WTC11 (cell line): ENCODE measurements around the gene ZC3H8. TPM values are rescaled to one million over a fixed set of nuclear protein-coding genes. Genes with fewer than 3 reads are reported as not detected.

Source experiments
- ATAC-seq: fragments of 200-7000 bp; cut with Tn5 transposase; 2 replicates; pipeline ENCODE4 v1.10.0; 2021; ENCODE audit warnings: mild to moderate bottlenecking, moderate library complexity
- CTCF ChIA-PET: fragments of 300-600 bp; sonication (Branson Sonifier 250); formaldehyde crosslinking; loops from one replicate; lab custom pipeline; 2021; ENCODE audit warnings: antibody characterized with exemption; lab: Charles Lee
- POLR2A ChIA-PET: fragments of 350-600 bp; sonication (Branson Sonifier 250); formaldehyde crosslinking; loops from one replicate; lab custom pipeline; 2021; ENCODE audit warnings: antibody characterized with exemption; lab: Charles Lee
- DNase-seq: peaks from one replicate; pipeline ENCODE4 v3.0.0; 2021; ENCODE audit warnings: low spot score
- H3K27ac Mint-ChIP-seq: 2 replicates; pipeline ENCODE4 v1.8.0; 2021; ENCODE audit warnings: mixed read lengths
- H3K27me3 Mint-ChIP-seq: 2 replicates; pipeline ENCODE4 v1.8.0; 2021; ENCODE audit warnings: low read depth, mild to moderate bottlenecking, moderate library complexity, mixed read lengths
- H3K36me3 Mint-ChIP-seq: 2 replicates; pipeline ENCODE4 v1.8.0; 2021; ENCODE audit warnings: mixed read lengths
- H3K4me1 Mint-ChIP-seq: 2 replicates; pipeline ENCODE4 v1.8.0; 2022; ENCODE audit warnings: mixed read lengths
- H3K4me3 Mint-ChIP-seq: 2 replicates; pipeline ENCODE4 v1.8.0; 2021; ENCODE audit warnings: mild to moderate bottlenecking, moderate library complexity, mixed read lengths
- H3K9me3 Mint-ChIP-seq: 2 replicates; pipeline ENCODE4 v1.8.0; 2021; ENCODE audit warnings: mixed read lengths
- ESRRA ChIP-seq: sonication (generic); formaldehyde crosslinking; IDR thresholded peaks from 2 replicates; pipeline ENCODE4 v1.8.1; 2022; ENCODE audit warnings: mild to moderate bottlenecking, missing genetic modification reagents, borderline replicate concordance
- FOXP1 ChIP-seq: sonication (generic); formaldehyde crosslinking; IDR thresholded peaks from 2 replicates; pipeline ENCODE4 v1.8.0; 2022; ENCODE audit warnings: missing genetic modification reagents, mild to moderate bottlenecking, moderate library complexity, borderline replicate concordance
- NFYB ChIP-seq: sonication (generic); formaldehyde crosslinking; conservative IDR thresholded peaks from 2 replicates; pipeline ENCODE4 v1.8.0; 2022; ENCODE audit warnings: low read depth, missing genetic modification reagents
- SP1 ChIP-seq: sonication (generic); formaldehyde crosslinking; conservative IDR thresholded peaks from 2 replicates; pipeline ENCODE4 v1.8.1; 2022; ENCODE audit warnings: missing genetic modification reagents
- total RNA-seq: library from RNA; stranded (reverse); gene quantifications from 3 replicates; pipeline ENCODE4 v1.2.3, GENCODE V29; 2021
- TF ChIP-seq, protein P1 (sequence below): sonication (generic); formaldehyde crosslinking; IDR thresholded peaks from 2 replicates; pipeline ENCODE4 v1.8.0; 2023; ENCODE audit warnings: missing genetic modification reagents, mild to moderate bottlenecking, borderline replicate concordance
- TF ChIP-seq, protein P2 (sequence below): sonication (generic); formaldehyde crosslinking; IDR thresholded peaks from 2 replicates; pipeline ENCODE4 v1.8.1; 2023; ENCODE audit warnings: mild to moderate bottlenecking, missing genetic modification reagents, moderate library complexity
- TF ChIP-seq, protein P3 (sequence below): sonication (generic); formaldehyde crosslinking; IDR thresholded peaks from 2 replicates; pipeline ENCODE4 v1.8.1; 2023; ENCODE audit warnings: mild to moderate bottlenecking, missing genetic modification reagents
- TF ChIP-seq, protein P4 (sequence below): sonication (generic); formaldehyde crosslinking; IDR thresholded peaks from 2 replicates; pipeline ENCODE4 v1.8.0; 2022; ENCODE audit warnings: mild to moderate bottlenecking, missing genetic modification reagents
- TF ChIP-seq, protein P5 (sequence below): sonication (generic); formaldehyde crosslinking; IDR thresholded peaks from 2 replicates; pipeline ENCODE4 v1.8.1; 2023; ENCODE audit warnings: mild to moderate bottlenecking, missing genetic modification reagents, borderline replicate concordance
- TF ChIP-seq, protein P6 (sequence below): sonication (generic); formaldehyde crosslinking; IDR thresholded peaks from 2 replicates; pipeline ENCODE4 v1.8.1; 2023; ENCODE audit warnings: mild to moderate bottlenecking, missing genetic modification reagents
- TF ChIP-seq, protein P7 (sequence below): sonication (generic); formaldehyde crosslinking; IDR thresholded peaks from 2 replicates; pipeline ENCODE4 v1.8.0; 2022; ENCODE audit warnings: mild to moderate bottlenecking, missing genetic modification reagents

Gene ZC3H8
- total RNA-seq, 1 experiment from 2014 or later: 5.7 TPM

DNA sequence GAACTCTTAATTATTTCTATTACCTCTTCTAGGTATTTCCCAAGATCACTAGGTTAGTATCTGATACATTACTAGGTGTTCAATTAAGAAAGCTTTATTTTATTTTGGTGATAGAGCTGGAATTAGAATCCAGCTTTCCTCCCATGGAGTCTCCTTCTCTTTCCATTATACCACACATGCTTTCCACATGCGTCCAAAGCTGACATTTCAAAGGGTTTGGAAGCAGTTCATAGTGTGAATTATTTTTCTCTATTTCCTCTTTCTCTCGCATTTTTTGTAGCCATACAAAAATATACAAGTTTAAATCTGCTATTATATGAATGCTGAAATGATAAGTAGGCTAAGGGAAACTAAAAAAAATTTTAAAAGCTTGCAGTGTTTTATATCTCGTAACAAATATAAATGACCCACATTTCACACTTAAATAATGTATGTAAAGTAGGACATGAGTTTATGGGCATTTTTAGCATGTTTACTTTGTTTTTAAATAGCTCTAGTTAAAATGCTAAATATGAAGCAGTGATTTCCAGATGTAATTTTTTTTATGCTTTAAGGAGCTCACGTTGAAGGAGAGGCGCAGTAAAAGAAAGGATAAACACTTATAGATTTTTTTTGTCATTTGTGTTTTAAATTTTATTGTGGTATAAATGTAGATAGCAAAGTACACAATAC lies 40.7 kb upstream of the ZC3H8 start (continued):
- TF ChIP-seq, protein P1, sequence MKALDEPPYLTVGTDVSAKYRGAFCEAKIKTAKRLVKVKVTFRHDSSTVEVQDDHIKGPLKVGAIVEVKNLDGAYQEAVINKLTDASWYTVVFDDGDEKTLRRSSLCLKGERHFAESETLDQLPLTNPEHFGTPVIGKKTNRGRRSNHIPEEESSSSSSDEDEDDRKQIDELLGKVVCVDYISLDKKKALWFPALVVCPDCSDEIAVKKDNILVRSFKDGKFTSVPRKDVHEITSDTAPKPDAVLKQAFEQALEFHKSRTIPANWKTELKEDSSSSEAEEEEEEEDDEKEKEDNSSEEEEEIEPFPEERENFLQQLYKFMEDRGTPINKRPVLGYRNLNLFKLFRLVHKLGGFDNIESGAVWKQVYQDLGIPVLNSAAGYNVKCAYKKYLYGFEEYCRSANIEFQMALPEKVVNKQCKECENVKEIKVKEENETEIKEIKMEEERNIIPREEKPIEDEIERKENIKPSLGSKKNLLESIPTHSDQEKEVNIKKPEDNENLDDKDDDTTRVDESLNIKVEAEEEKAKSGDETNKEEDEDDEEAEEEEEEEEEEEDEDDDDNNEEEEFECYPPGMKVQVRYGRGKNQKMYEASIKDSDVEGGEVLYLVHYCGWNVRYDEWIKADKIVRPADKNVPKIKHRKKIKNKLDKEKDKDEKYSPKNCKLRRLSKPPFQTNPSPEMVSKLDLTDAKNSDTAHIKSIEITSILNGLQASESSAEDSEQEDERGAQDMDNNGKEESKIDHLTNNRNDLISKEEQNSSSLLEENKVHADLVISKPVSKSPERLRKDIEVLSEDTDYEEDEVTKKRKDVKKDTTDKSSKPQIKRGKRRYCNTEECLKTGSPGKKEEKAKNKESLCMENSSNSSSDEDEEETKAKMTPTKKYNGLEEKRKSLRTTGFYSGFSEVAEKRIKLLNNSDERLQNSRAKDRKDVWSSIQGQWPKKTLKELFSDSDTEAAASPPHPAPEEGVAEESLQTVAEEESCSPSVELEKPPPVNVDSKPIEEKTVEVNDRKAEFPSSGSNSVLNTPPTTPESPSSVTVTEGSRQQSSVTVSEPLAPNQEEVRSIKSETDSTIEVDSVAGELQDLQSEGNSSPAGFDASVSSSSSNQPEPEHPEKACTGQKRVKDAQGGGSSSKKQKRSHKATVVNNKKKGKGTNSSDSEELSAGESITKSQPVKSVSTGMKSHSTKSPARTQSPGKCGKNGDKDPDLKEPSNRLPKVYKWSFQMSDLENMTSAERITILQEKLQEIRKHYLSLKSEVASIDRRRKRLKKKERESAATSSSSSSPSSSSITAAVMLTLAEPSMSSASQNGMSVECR: no peak
- TF ChIP-seq, protein P2, sequence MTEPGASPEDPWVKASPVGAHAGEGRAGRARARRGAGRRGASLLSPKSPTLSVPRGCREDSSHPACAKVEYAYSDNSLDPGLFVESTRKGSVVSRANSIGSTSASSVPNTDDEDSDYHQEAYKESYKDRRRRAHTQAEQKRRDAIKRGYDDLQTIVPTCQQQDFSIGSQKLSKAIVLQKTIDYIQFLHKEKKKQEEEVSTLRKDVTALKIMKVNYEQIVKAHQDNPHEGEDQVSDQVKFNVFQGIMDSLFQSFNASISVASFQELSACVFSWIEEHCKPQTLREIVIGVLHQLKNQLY (CRISPR knock-in tag): no peak

DNA sequence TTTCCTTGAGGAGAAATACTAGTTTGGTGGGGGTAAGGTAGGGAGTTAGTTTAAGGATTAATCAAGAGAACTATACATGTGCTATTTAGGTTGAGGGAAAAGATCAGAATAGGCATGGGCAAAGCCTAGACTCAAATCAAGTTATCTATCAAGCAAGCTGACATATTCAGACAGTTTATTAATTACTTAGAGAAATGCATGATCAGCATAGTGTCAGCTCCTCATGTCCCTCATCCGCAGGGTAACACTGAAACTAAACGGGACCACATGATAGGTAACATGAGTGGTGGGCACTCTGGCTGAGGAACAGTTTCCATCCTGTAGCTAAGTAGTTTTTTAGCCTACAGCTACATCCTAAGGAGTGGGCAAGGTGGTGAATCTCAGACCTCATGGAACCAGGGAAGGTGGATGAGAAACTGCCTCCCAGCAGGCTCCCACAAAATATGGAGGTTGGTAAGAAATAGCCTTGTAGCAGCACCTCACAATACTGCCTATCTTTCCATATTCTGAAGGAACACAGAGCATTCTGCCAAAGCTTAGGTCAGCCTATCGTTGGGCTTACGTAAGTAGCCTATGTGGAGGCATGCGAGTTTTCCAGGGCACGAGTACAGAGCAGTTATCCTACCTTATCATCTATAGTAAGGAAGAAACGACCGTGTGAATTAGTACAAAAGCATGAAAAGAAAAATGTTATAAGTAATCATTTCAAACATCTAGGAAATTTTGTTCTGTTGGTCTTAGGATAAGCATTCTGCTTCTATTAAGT lies 39.0 kb upstream of the ZC3H8 start:
- Mint-ChIP-seq H3K36me3 (no peaks in the 10 kb centered on the region), H3K4me1 (no peaks in the 10 kb centered on the region), H3K4me3 (no peak overlapping the region), H3K27ac (no peak overlapping the region), H3K27me3 (no peaks in the 10 kb centered on the region), H3K9me3 (no peaks in the 10 kb centered on the region)
- ChIA-PET POLR2A (no interaction called here), CTCF (no interaction called here)
- DNase-seq (no peak), ATAC-seq (no peak)
- TF ChIP-seq, protein P3, sequence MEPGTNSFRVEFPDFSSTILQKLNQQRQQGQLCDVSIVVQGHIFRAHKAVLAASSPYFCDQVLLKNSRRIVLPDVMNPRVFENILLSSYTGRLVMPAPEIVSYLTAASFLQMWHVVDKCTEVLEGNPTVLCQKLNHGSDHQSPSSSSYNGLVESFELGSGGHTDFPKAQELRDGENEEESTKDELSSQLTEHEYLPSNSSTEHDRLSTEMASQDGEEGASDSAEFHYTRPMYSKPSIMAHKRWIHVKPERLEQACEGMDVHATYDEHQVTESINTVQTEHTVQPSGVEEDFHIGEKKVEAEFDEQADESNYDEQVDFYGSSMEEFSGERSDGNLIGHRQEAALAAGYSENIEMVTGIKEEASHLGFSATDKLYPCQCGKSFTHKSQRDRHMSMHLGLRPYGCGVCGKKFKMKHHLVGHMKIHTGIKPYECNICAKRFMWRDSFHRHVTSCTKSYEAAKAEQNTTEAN (CRISPR knock-in tag): no peak
- TF ChIP-seq SP1 (CRISPR knock-in tag) (no peak), NFYB (no peak), FOXP1 (CRISPR knock-in tag) (no peak), ESRRA (CRISPR knock-in tag) (no peak)
- TF ChIP-seq, protein P4, sequence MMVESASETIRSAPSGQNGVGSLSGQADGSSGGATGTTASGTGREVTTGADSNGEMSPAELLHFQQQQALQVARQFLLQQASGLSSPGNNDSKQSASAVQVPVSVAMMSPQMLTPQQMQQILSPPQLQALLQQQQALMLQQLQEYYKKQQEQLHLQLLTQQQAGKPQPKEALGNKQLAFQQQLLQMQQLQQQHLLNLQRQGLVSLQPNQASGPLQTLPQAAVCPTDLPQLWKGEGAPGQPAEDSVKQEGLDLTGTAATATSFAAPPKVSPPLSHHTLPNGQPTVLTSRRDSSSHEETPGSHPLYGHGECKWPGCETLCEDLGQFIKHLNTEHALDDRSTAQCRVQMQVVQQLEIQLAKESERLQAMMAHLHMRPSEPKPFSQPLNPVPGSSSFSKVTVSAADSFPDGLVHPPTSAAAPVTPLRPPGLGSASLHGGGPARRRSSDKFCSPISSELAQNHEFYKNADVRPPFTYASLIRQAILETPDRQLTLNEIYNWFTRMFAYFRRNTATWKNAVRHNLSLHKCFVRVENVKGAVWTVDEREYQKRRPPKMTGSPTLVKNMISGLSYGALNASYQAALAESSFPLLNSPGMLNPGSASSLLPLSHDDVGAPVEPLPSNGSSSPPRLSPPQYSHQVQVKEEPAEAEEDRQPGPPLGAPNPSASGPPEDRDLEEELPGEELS (CRISPR knock-in tag): no peak
- TF ChIP-seq, protein P5, sequence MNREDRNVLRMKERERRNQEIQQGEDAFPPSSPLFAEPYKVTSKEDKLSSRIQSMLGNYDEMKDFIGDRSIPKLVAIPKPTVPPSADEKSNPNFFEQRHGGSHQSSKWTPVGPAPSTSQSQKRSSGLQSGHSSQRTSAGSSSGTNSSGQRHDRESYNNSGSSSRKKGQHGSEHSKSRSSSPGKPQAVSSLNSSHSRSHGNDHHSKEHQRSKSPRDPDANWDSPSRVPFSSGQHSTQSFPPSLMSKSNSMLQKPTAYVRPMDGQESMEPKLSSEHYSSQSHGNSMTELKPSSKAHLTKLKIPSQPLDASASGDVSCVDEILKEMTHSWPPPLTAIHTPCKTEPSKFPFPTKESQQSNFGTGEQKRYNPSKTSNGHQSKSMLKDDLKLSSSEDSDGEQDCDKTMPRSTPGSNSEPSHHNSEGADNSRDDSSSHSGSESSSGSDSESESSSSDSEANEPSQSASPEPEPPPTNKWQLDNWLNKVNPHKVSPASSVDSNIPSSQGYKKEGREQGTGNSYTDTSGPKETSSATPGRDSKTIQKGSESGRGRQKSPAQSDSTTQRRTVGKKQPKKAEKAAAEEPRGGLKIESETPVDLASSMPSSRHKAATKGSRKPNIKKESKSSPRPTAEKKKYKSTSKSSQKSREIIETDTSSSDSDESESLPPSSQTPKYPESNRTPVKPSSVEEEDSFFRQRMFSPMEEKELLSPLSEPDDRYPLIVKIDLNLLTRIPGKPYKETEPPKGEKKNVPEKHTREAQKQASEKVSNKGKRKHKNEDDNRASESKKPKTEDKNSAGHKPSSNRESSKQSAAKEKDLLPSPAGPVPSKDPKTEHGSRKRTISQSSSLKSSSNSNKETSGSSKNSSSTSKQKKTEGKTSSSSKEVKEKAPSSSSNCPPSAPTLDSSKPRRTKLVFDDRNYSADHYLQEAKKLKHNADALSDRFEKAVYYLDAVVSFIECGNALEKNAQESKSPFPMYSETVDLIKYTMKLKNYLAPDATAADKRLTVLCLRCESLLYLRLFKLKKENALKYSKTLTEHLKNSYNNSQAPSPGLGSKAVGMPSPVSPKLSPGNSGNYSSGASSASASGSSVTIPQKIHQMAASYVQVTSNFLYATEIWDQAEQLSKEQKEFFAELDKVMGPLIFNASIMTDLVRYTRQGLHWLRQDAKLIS (CRISPR knock-in tag): no peak
- TF ChIP-seq, protein P6, sequence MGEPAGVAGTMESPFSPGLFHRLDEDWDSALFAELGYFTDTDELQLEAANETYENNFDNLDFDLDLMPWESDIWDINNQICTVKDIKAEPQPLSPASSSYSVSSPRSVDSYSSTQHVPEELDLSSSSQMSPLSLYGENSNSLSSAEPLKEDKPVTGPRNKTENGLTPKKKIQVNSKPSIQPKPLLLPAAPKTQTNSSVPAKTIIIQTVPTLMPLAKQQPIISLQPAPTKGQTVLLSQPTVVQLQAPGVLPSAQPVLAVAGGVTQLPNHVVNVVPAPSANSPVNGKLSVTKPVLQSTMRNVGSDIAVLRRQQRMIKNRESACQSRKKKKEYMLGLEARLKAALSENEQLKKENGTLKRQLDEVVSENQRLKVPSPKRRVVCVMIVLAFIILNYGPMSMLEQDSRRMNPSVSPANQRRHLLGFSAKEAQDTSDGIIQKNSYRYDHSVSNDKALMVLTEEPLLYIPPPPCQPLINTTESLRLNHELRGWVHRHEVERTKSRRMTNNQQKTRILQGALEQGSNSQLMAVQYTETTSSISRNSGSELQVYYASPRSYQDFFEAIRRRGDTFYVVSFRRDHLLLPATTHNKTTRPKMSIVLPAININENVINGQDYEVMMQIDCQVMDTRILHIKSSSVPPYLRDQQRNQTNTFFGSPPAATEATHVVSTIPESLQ: no peak
- TF ChIP-seq, protein P7, sequence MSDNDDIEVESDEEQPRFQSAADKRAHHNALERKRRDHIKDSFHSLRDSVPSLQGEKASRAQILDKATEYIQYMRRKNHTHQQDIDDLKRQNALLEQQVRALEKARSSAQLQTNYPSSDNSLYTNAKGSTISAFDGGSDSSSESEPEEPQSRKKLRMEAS (CRISPR knock-in tag): no peak
- TF ChIP-seq, protein P2 (CRISPR knock-in tag): no peak
